IMR-90 (cell line): ENCODE measurements around the gene TDRKH. TPM values are rescaled to one million over a fixed set of nuclear protein-coding genes. Genes with fewer than 3 reads are reported as not detected.

Experiments used
- ATAC-seq: fragments of 200-7000 bp; cut with Tn5 transposase; 2 replicates; pipeline ENCODE4 v1.9.1; 2020; ENCODE audit warnings: low read depth, mild to moderate bottlenecking, moderate library complexity
- BruUV-seq: library from RNA; stranded (reverse); fragments of 400-500 nt; replicated peaks from 2 replicates; lab custom pipeline; 2021; lab: Mats Ljungman, UMichigan
- CTCF ChIA-PET: fragments of 300-600 bp; formaldehyde crosslinking; extraction: SDS; loops from one replicate; lab custom pipeline; 2021; ENCODE audit warnings: antibody characterized with exemption; lab: Yijun Ruan, JAX
- POLR2A ChIA-PET: fragments of 300-600 bp; sonication (Branson Sonifier 250); formaldehyde crosslinking; loops from one replicate; lab custom pipeline; 2022; ENCODE audit warnings: antibody characterized with exemption; ENCODE audit not compliant: unreplicated experiment; lab: Charles Lee
- DNase-seq: peaks from one replicate; pipeline ENCODE4 v3.0.0; 2013
- H2AFZ ChIP-seq: replicated peaks from 2 replicates; pipeline ENCODE3; 2013; ENCODE audit warnings: low read length, mild to moderate bottlenecking; ENCODE audit not compliant: poor library complexity
- H2AK5ac ChIP-seq: 2 replicates; pipeline ENCODE4 v1.6.1; 2013; ENCODE audit warnings: low read depth, low read length, inconsistent platforms
- H2AK9ac ChIP-seq: replicated peaks from 2 replicates; pipeline ENCODE3; 2013; ENCODE audit warnings: mild to moderate bottlenecking, low read depth, low read length, moderate library complexity; ENCODE audit not compliant: poor library complexity
- H2BK120ac ChIP-seq: 2 replicates; pipeline ENCODE4 v1.6.1; 2013; ENCODE audit warnings: low read depth, low read length, inconsistent platforms
- H2BK15ac ChIP-seq: 3 replicates; pipeline ENCODE4 v1.6.1; 2013; ENCODE audit warnings: low read depth, low read length, inconsistent platforms
- H2BK20ac ChIP-seq: 2 replicates; pipeline ENCODE4 v1.6.1; 2013; ENCODE audit warnings: low read depth, mild to moderate bottlenecking, inconsistent platforms, low read length, moderate library complexity
- H2BK5ac ChIP-seq: 2 replicates; pipeline ENCODE4 v1.6.1; 2013; ENCODE audit warnings: mild to moderate bottlenecking, low read depth, low read length, inconsistent platforms; ENCODE audit not compliant: poor library complexity, severe bottlenecking
- H3K14ac ChIP-seq: replicated peaks from 2 replicates; pipeline ENCODE4 v1.6.1; 2013; ENCODE audit warnings: low read depth, low read length, inconsistent platforms
- H3K18ac ChIP-seq: 2 replicates; pipeline ENCODE4 v1.6.1; 2013; ENCODE audit warnings: low read depth, low read length, control low read depth
- H3K23ac ChIP-seq: 2 replicates; pipeline ENCODE4 v1.6.1; 2013; ENCODE audit warnings: low read depth, low read length, inconsistent platforms
- H3K27ac ChIP-seq: 2 replicates; pipeline ENCODE4 v1.5.1; 2013; ENCODE audit warnings: mild to moderate bottlenecking, control low read depth, low read length; ENCODE audit not compliant: insufficient read depth
- H3K27me3 ChIP-seq: 2 replicates; pipeline ENCODE4 v1.6.1; 2013; ENCODE audit warnings: low read length; ENCODE audit not compliant: control insufficient read depth, insufficient read depth
- H3K36me3 ChIP-seq: 2 replicates; pipeline ENCODE4 v1.6.1; 2013; ENCODE audit warnings: low read length, mixed read lengths; ENCODE audit not compliant: control insufficient read depth, insufficient read depth
- H3K4ac ChIP-seq: 2 replicates; pipeline ENCODE4 v1.6.1; 2013; ENCODE audit warnings: low read depth, low read length, inconsistent platforms
- H3K4me1 ChIP-seq: 2 replicates; pipeline ENCODE4 v1.6.1; 2013; ENCODE audit warnings: low read length, mixed read lengths; ENCODE audit not compliant: control insufficient read depth, insufficient read depth
- H3K4me2 ChIP-seq: 2 replicates; pipeline ENCODE4 v1.6.1; 2013; ENCODE audit warnings: low read depth, mild to moderate bottlenecking, control low read depth, low read length, moderate library complexity
- H3K4me3 ChIP-seq: 2 replicates; pipeline ENCODE4 v1.5.1; 2013; ENCODE audit warnings: low read depth, mild to moderate bottlenecking, control low read depth, low read length, moderate library complexity; ENCODE audit not compliant: insufficient read depth
- H3K56ac ChIP-seq: 2 replicates; pipeline ENCODE4 v1.6.1; 2013; ENCODE audit warnings: low read length, inconsistent platforms; ENCODE audit not compliant: insufficient read depth; ENCODE audit errors: extremely low read depth
- H3K79me1 ChIP-seq, 2 experiments: 2 replicates each; pipeline ENCODE4 v1.6.1; 2013; ENCODE audit warnings: low read length in 2 of 2, inconsistent platforms in 1 of 2, low read depth in 1 of 2
- H3K9ac ChIP-seq: 2 replicates; pipeline ENCODE4 v1.6.1; 2013; ENCODE audit warnings: low read depth, low read length, control low read depth
- H3K9me1 ChIP-seq: 2 replicates; pipeline ENCODE4 v1.6.1; 2013; ENCODE audit warnings: low read length, inconsistent platforms; ENCODE audit not compliant: insufficient read depth
- H3K9me3 ChIP-seq: 2 replicates; pipeline ENCODE4 v1.6.1; 2013; ENCODE audit warnings: low read length; ENCODE audit not compliant: control insufficient read depth, insufficient read depth
- H4K20me1 ChIP-seq: 2 replicates; pipeline ENCODE4 v1.6.1; 2013; ENCODE audit warnings: low read length, inconsistent platforms; ENCODE audit not compliant: insufficient read depth
- H4K5ac ChIP-seq: 2 replicates; pipeline ENCODE4 v1.6.1; 2013; ENCODE audit warnings: mild to moderate bottlenecking, low read depth, low read length, control low read depth
- H4K8ac ChIP-seq, 2 experiments: 2 replicates each; pipeline ENCODE4 v1.6.1; 2013; ENCODE audit warnings: low read depth in 2 of 2, low read length in 2 of 2, control low read depth in 1 of 2, inconsistent platforms in 1 of 2
- H4K91ac ChIP-seq: 2 replicates; pipeline ENCODE4 v1.6.1; 2013; ENCODE audit warnings: low read depth, low read length, inconsistent platforms; ENCODE audit not compliant: insufficient read depth
- BHLHE40 ChIP-seq: fragments of 150-350 bp; IDR thresholded peaks from 2 replicates; pipeline ENCODE4 v1.6.1; 2016; ENCODE audit warnings: mild to moderate bottlenecking, low read depth, low read length
- CHD1 ChIP-seq: IDR thresholded peaks from 2 replicates; pipeline ENCODE4 v1.6.1; 2012; ENCODE audit warnings: low read depth, low read length, improper control_type of control experiment
- CTCF ChIP-seq: conservative IDR thresholded peaks from 2 replicates; pipeline ENCODE4 v1.5.1; 2012; ENCODE audit warnings: mild to moderate bottlenecking, low read depth, low read length, improper control_type of control experiment
- MAZ ChIP-seq: IDR thresholded peaks from 2 replicates; pipeline ENCODE4 v1.6.1; 2012; ENCODE audit warnings: low read depth, mild to moderate bottlenecking, low read length, improper control_type of control experiment, moderate library complexity, borderline replicate concordance
- MXI1 ChIP-seq: IDR thresholded peaks from 2 replicates; pipeline ENCODE4 v1.6.1; 2012; ENCODE audit warnings: low read depth, mild to moderate bottlenecking, low read length, moderate library complexity, borderline replicate concordance
- POLR2A ChIP-seq: IDR thresholded peaks from 2 replicates; pipeline ENCODE4 v1.6.1; 2012; ENCODE audit warnings: mild to moderate bottlenecking, low read depth, low read length
- RCOR1 ChIP-seq: IDR thresholded peaks from 2 replicates; pipeline ENCODE4 v1.6.1; 2012; ENCODE audit warnings: mild to moderate bottlenecking, low read length, improper control_type of control experiment; ENCODE audit not compliant: insufficient replicate concordance
- USF2 ChIP-seq: fragments of 150-350 bp; IDR thresholded peaks from 2 replicates; pipeline ENCODE4 v1.6.1; 2017; ENCODE audit warnings: mild to moderate bottlenecking, antibody characterized with exemption, low read length, low read depth
- WGBS, 2 experiments: methylation state at CpG; one replicate each; pipeline versions ENCODE4 v1.1.5 to v1.1.7; 2013; ENCODE audit warnings: missing lambda C conversion rate in 2 of 2; ENCODE audit not compliant: insufficient read length in 1 of 2; ENCODE audit errors: extremely low coverage in 2 of 2; 5-methylcytosine and 5-hydroxymethylcytosine counted together
- dilution Hi-C: fragments of 300-500 bp; cut with HindIII; formaldehyde crosslinking; loops from one replicate; pipeline ENCODE4 v1.14.3; 2018; ENCODE audit warnings: low sequenced_read_pairs; ENCODE audit not compliant: unreplicated experiment
- in situ Hi-C: fragments of 300-500 bp; cut with MboI; formaldehyde crosslinking; loops from 3 replicates; pipeline ENCODE4 v1.14.3; 2019; ENCODE audit warnings: low sequenced_read_pairs, inconsistent platforms, mixed read lengths
- intact Hi-C: fragments of 100-400 bp; cut with micrococcal nuclease; formaldehyde crosslinking; loops from 2 replicates; pipeline ENCODE4 v1.10.0; 2022
- polyA plus RNA-seq, 3 experiments: library from polyadenylated mRNA; depleted of rRNA; stranded (reverse); fragments of >200 nt; gene quantifications; 2 replicates each; pipeline ENCODE4 v1.2.3, GENCODE V29; 2012; ENCODE audit warnings: low replicate concordance in 1 of 3
- total RNA-seq: library from RNA; depleted of rRNA; stranded (reverse); fragments of >200 nt; gene quantifications from 2 replicates; pipeline ENCODE4 v1.2.3, GENCODE V29; 2012

The TDRKH gene
- total and polyA plus RNA-seq, 2 of the 4 experiments (the other 2 are of a cell fraction): 1.2 to 2.2 TPM

- TF ChIP-seq RCOR1: no peak
Observed at GRCh38 chr1:151799179-151800022, 9.1 kb upstream of the TDRKH start (continued).

- H3K79me1 ChIP-seq: no peaks in the 10 kb centered on the region
- intact Hi-C loops: no loop called here
- dilution Hi-C loops: loop anchor here (25.0 kb wide), 1 partner anchor 89 kb away; no protein-coding TSS in a partner anchor
Observed at GRCh38 chr1:151798571-151798970, 8.3 kb upstream of the TDRKH start.

More at GRCh38 chr1:151798571-151798970, 8.3 kb upstream of the TDRKH start:
- Histone ChIP-seq H3K18ac (no peak overlapping the region), H3K4me2 (no peak overlapping the region), H2AFZ (no peak overlapping the region), H2BK120ac (no peak overlapping the region), H3K4ac (no peak overlapping the region), H2BK20ac (no peak overlapping the region), H2BK5ac (no peak overlapping the region), H3K23ac (no peak overlapping the region), H3K56ac (no peak overlapping the region), H2AK5ac (no peak overlapping the region), H3K4me3 (no peak overlapping the region), H3K9me1 (no peaks in the 10 kb centered on the region), H2AK9ac (no peak overlapping the region), H3K36me3 (no peaks in the 10 kb centered on the region), H4K5ac (no peak overlapping the region), H4K91ac (no peak overlapping the region), H4K20me1 (no peaks in the 10 kb centered on the region), H3K27ac (no peak overlapping the region), H3K14ac (no peak overlapping the region), H3K27me3 (peaks cover 65% of the 10 kb centered on the region), H2BK15ac (no peak overlapping the region), H3K4me1 (no peaks in the 10 kb centered on the region), H3K9me3 (no peaks in the 10 kb centered on the region), H3K9ac (no peak overlapping the region), H4K8ac (no peak overlapping the region)
- DNase-seq (no peak), ATAC-seq (no peak)
- TF ChIP-seq BHLHE40: no peak
- no peak for TF ChIP-seq MAZ
- no peak for TF ChIP-seq CTCF
- TF ChIP-seq CHD1: no peak
- TF ChIP-seq MXI1: no peak
- TF ChIP-seq POLR2A: no peak
- TF ChIP-seq USF2: no peak
- no peak for TF ChIP-seq RCOR1
- in situ Hi-C loops: no loop called here
- ChIA-PET POLR2A (no interaction called here), CTCF (no interaction called here)
- WGBS, 2 experiments: no CpG with 5 or more reads among the region's 5 CpGs
- no TSS peak for BruUV-seq
